Nephron (organoid): Measurements from ENCODE around the gene AOC3.
A peak's percentile ranks its signal among the peaks of the same experiment; 100 is the strongest.
"Not testable (repeated sequence)": the region's sequence is repeated elsewhere in the genome, so short reads cannot be mapped to it uniquely, and the experiment has no call there.

Source experiments
- H3K27ac Mint-ChIP-seq, 3 experiments: 2 replicates each; pipeline ENCODE4 v1.8.0; 2020; ENCODE audit warnings: mixed read lengths in 3 of 3, mild to moderate bottlenecking in 2 of 3, moderate library complexity in 1 of 3
- H3K27me3 Mint-ChIP-seq: 2 replicates; pipeline ENCODE4 v1.8.0; 2021; ENCODE audit warnings: low read depth, mild to moderate bottlenecking, moderate library complexity, mixed read lengths
- H3K36me3 Mint-ChIP-seq: 2 replicates; pipeline ENCODE4 v1.8.0; 2020; ENCODE audit warnings: low read depth, mixed read lengths
- H3K4me1 Mint-ChIP-seq: 2 replicates; pipeline ENCODE4 v1.8.0; 2020; ENCODE audit warnings: mixed read lengths
- H3K4me3 Mint-ChIP-seq, 3 experiments: 2 replicates each; pipeline ENCODE4 v1.8.0; 2020; ENCODE audit warnings: mild to moderate bottlenecking in 3 of 3, mixed read lengths in 3 of 3, moderate library complexity in 2 of 3
- H3K9me3 Mint-ChIP-seq: 2 replicates; pipeline ENCODE4 v1.8.0; 2020; ENCODE audit warnings: mixed read lengths
- CTCF ChIP-seq, 3 experiments: fragments of 200-600 bp; sonication (generic); IDR thresholded peaks; one replicate each; pipeline ENCODE4 v1.5.0; 2021; ENCODE audit warnings: antibody characterized with exemption in 3 of 3; ENCODE audit not compliant: unreplicated experiment in 3 of 3

Gene AOC3

GRCh38 chr17:42878924-42879595 is 28.1 kb downstream of the AOC3 start:
- no peak overlapping the region for H3K4me3 Mint-ChIP-seq
- peaks cover 28% of the 10 kb centered on the region for H3K27me3 Mint-ChIP-seq
- no peaks in the 10 kb centered on the region for H3K9me3 Mint-ChIP-seq
- H3K4me1 Mint-ChIP-seq, result no peaks in the 10 kb centered on the region
- H3K36me3 Mint-ChIP-seq, result no peaks in the 10 kb centered on the region
- peak overlapping the region in 1 of 3 experiments; percentile 71 for H3K27ac Mint-ChIP-seq
- TF ChIP-seq CTCF (IDR thresholded peaks at IDR 0.05; ENCODE audit: unreplicated experiment in 3 of 3), result no peak

GRCh38 chr17:42879596-42879985 is 28.6 kb downstream of the AOC3 start:
- Mint-ChIP-seq H3K4me1 (no peaks in the 10 kb centered on the region), H3K27me3 (peaks cover 28% of the 10 kb centered on the region), H3K36me3 (no peaks in the 10 kb centered on the region), H3K27ac (no peak overlapping the region), H3K9me3 (no peaks in the 10 kb centered on the region), H3K4me3 (no peak overlapping the region)
- TF ChIP-seq CTCF (IDR thresholded peaks at IDR 0.05; ENCODE audit: unreplicated experiment in 3 of 3), result no peak

- H3K4me1 Mint-ChIP-seq, result no peaks in the 10 kb centered on the region
- no peak overlapping the region for H3K27ac Mint-ChIP-seq
- no peak overlapping the region for H3K4me3 Mint-ChIP-seq
- TF ChIP-seq CTCF (IDR thresholded peaks at IDR 0.05; ENCODE audit: unreplicated experiment in 3 of 3), result no peak
- H3K36me3 Mint-ChIP-seq, result no peaks in the 10 kb centered on the region
- H3K9me3 Mint-ChIP-seq, result no peaks in the 10 kb centered on the region
- peaks cover 28% of the 10 kb centered on the region for H3K27me3 Mint-ChIP-seq
These were observed 29.8 kb downstream of the AOC3 start for GRCh38 chr17:42880776-42881310.

GRCh38 chr17:42881706-42882105 is 30.7 kb downstream of the AOC3 start:
- not testable (repeated sequence) for H3K9me3 Mint-ChIP-seq, H3K4me1 Mint-ChIP-seq, H3K36me3 Mint-ChIP-seq, H3K27ac Mint-ChIP-seq, H3K4me3 Mint-ChIP-seq
- peaks cover 24% of the 10 kb centered on the region for H3K27me3 Mint-ChIP-seq

- Mint-ChIP-seq H3K4me3 (no peak overlapping the region), H3K27me3 (peaks cover 23% of the 10 kb centered on the region), H3K9me3 (no peaks in the 10 kb centered on the region), H3K36me3 (no peaks in the 10 kb centered on the region), H3K4me1 (no peaks in the 10 kb centered on the region), H3K27ac (no peak overlapping the region)
- TF ChIP-seq CTCF (IDR thresholded peaks at IDR 0.05; ENCODE audit: unreplicated experiment in 3 of 3), result no peak
These were observed 31.2 kb downstream of the AOC3 start for GRCh38 chr17:42882166-42882565.

- H3K9me3 Mint-ChIP-seq, result no peaks in the 10 kb centered on the region
- TF ChIP-seq CTCF (IDR thresholded peaks at IDR 0.05; ENCODE audit: unreplicated experiment in 3 of 3), result no peak
- no peaks in the 10 kb centered on the region for H3K36me3 Mint-ChIP-seq
- H3K27me3 Mint-ChIP-seq, result peaks cover 15% of the 10 kb centered on the region
- no peak overlapping the region for H3K4me3 Mint-ChIP-seq
- no peaks in the 10 kb centered on the region for H3K4me1 Mint-ChIP-seq
- peak overlapping the region in 1 of 3 experiments; percentile 77 for H3K27ac Mint-ChIP-seq
These were observed 33.0 kb downstream of the AOC3 start for GRCh38 chr17:42883802-42884558.

GRCh38 chr17:42885806-42886205 is 34.8 kb downstream of the AOC3 start:
- not testable (repeated sequence) for H3K4me1 Mint-ChIP-seq, H3K36me3 Mint-ChIP-seq, H3K27me3 Mint-ChIP-seq, H3K9me3 Mint-ChIP-seq, H3K27ac Mint-ChIP-seq, H3K4me3 Mint-ChIP-seq
